Trophoblast cell (in vitro differentiated cells and primary cell): ENCODE measurements around the gene CCL21.
A peak's percentile ranks its signal among the peaks of the same experiment; 100 is the strongest.

ENCODE experiments used
- DNase-seq, 2 donors: peaks; one replicate each; pipeline ENCODE4 v3.0.0-alpha.2; 2016
- H2AFZ ChIP-seq: 2 replicates; pipeline ENCODE4 v1.6.1; 2013; ENCODE audit warnings: low read length, moderate library complexity, mild to moderate bottlenecking; ENCODE audit not compliant: insufficient read depth, poor library complexity
- H2AK5ac ChIP-seq: 2 replicates; pipeline ENCODE4 v1.6.1; 2013; ENCODE audit warnings: mild to moderate bottlenecking, low read length
- H2BK120ac ChIP-seq: 2 replicates; pipeline ENCODE4 v1.6.1; 2013; ENCODE audit warnings: low read length, mild to moderate bottlenecking, moderate library complexity; ENCODE audit not compliant: insufficient read depth, poor library complexity
- H2BK12ac ChIP-seq: 2 replicates; pipeline ENCODE4 v1.6.1; 2013; ENCODE audit warnings: mild to moderate bottlenecking, low read length, moderate library complexity
- H2BK5ac ChIP-seq: 2 replicates; pipeline ENCODE4 v1.6.1; 2013; ENCODE audit warnings: low read length, low read depth, moderate library complexity, mild to moderate bottlenecking; ENCODE audit not compliant: poor library complexity
- H3K14ac ChIP-seq: 2 replicates; pipeline ENCODE4 v1.6.1; 2013; ENCODE audit warnings: mild to moderate bottlenecking, low read length
- H3K18ac ChIP-seq: 2 replicates; pipeline ENCODE4 v1.6.1; 2013; ENCODE audit warnings: mild to moderate bottlenecking, low read length
- H3K23ac ChIP-seq: 2 replicates; pipeline ENCODE4 v1.6.1; 2013; ENCODE audit warnings: low read length
- H3K27ac ChIP-seq: 2 replicates; pipeline ENCODE4 v1.5.1; 2013; ENCODE audit warnings: low read depth, mild to moderate bottlenecking, inconsistent platforms, low read length, moderate library complexity
- H3K27me3 ChIP-seq: 2 replicates; pipeline ENCODE4 v1.6.1; 2013; ENCODE audit warnings: inconsistent platforms, mild to moderate bottlenecking, low read length, moderate library complexity; ENCODE audit not compliant: insufficient read depth
- H3K36me3 ChIP-seq, 2 experiments: 1 replicate in 1 of 2; 2 replicates in 1 of 2; pipeline ENCODE4 v1.6.1; 2013; ENCODE audit warnings: low read length in 2 of 2, mild to moderate bottlenecking in 2 of 2, moderate library complexity in 1 of 2; ENCODE audit not compliant: insufficient read depth in 2 of 2, control insufficient read depth in 1 of 2
- H3K4ac ChIP-seq: 2 replicates; pipeline ENCODE4 v1.6.1; 2013; ENCODE audit warnings: low read depth, mild to moderate bottlenecking, low read length, moderate library complexity
- H3K4me1 ChIP-seq, 2 experiments: 1 replicate in 1 of 2; 2 replicates in 1 of 2; pipeline ENCODE4 v1.6.1; 2013; ENCODE audit warnings: low read length in 2 of 2, mild to moderate bottlenecking in 2 of 2, moderate library complexity in 1 of 2; ENCODE audit not compliant: insufficient read depth in 2 of 2, control insufficient read depth in 1 of 2
- H3K4me2 ChIP-seq: 2 replicates; pipeline ENCODE4 v1.6.1; 2013; ENCODE audit warnings: inconsistent platforms, mild to moderate bottlenecking, low read length, moderate library complexity
- H3K4me3 ChIP-seq: 2 replicates; pipeline ENCODE4 v1.5.1; 2013; ENCODE audit warnings: mild to moderate bottlenecking, low read depth, low read length, inconsistent platforms
- H3K79me1 ChIP-seq: one replicate; pipeline ENCODE4 v1.6.1; 2013; ENCODE audit warnings: low read length
- H3K79me2 ChIP-seq: 2 replicates; pipeline ENCODE4 v1.6.1; 2013; ENCODE audit warnings: low read length, mild to moderate bottlenecking; ENCODE audit not compliant: control insufficient read depth, insufficient read depth, poor library complexity
- H3K9ac ChIP-seq: 2 replicates; pipeline ENCODE4 v1.6.1; 2013; ENCODE audit warnings: mild to moderate bottlenecking, low read length
- H3K9me3 ChIP-seq: 2 replicates; pipeline ENCODE4 v1.6.1; 2013; ENCODE audit warnings: low read depth, mild to moderate bottlenecking, control low read depth, inconsistent platforms, low read length; ENCODE audit not compliant: insufficient read depth
- H4K12ac ChIP-seq: 2 replicates; pipeline ENCODE4 v1.6.1; 2013; ENCODE audit warnings: low read depth, mild to moderate bottlenecking, low read length, moderate library complexity
- H4K8ac ChIP-seq: 2 replicates; pipeline ENCODE4 v1.6.1; 2013; ENCODE audit warnings: low read depth, mild to moderate bottlenecking, low read length, moderate library complexity
- H4K91ac ChIP-seq: one replicate; pipeline ENCODE4 v1.6.1; 2013; ENCODE audit warnings: low read depth, mild to moderate bottlenecking, low read length, moderate library complexity
- WGBS: extraction: QIAGEN DNeasy Blood & Tissue Kit; methylation state at CpG from one replicate; pipeline ENCODE4 v1.1.7; 2013; ENCODE audit warnings: missing lambda C conversion rate; ENCODE audit not compliant: insufficient read length, insufficient coverage; ENCODE audit errors: extremely low coverage; 5-methylcytosine and 5-hydroxymethylcytosine counted together

Gene CCL21

DNA sequence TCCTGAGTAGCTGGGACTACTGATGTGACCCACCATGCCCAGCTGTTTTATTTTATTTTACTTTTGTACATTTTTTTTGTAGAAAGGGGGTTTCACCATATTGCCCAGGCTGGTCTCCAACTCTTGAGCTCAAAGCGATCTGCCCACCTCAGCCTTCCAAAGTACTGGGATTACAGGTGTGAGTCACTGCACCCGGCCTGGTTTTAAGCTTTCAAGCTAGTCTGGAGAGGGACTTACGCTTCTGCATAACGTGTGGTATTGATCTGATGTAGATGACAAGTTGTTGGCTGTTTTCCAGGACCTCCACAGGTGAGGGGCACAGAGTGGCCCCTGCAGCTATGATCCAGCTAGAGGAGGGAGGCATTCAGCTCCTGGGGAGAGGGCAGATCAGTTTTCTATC, 6.8 kb upstream of the CCL21 start:
- Histone ChIP-seq H3K14ac (no peak overlapping the region), H3K9me3 (no peaks in the 10 kb centered on the region), H3K4me3 (no peak overlapping the region), H3K4me2 (no peak overlapping the region), H2AK5ac (no peak overlapping the region), H2BK12ac (no peak overlapping the region), H4K12ac (no peak overlapping the region), H4K91ac (no peak overlapping the region), H2AFZ (no peak overlapping the region), H3K27me3 (no peaks in the 10 kb centered on the region), H3K9ac (no peak overlapping the region), H3K79me2 (no peaks in the 10 kb centered on the region), H2BK5ac (no peak overlapping the region), H3K27ac (no peak overlapping the region), H3K36me3 (no peaks in the 10 kb centered on the region), H4K8ac (no peak overlapping the region), H3K4me1 (no peaks in the 10 kb centered on the region), H3K23ac (no peak overlapping the region), H3K79me1 (no peaks in the 10 kb centered on the region), H2BK120ac (no peak overlapping the region), H3K4ac (no peak overlapping the region), H3K18ac (no peak overlapping the region)
- no peak for DNase-seq
- no CpG with 5 or more reads among the region's 4 CpGs for WGBS

DNA sequence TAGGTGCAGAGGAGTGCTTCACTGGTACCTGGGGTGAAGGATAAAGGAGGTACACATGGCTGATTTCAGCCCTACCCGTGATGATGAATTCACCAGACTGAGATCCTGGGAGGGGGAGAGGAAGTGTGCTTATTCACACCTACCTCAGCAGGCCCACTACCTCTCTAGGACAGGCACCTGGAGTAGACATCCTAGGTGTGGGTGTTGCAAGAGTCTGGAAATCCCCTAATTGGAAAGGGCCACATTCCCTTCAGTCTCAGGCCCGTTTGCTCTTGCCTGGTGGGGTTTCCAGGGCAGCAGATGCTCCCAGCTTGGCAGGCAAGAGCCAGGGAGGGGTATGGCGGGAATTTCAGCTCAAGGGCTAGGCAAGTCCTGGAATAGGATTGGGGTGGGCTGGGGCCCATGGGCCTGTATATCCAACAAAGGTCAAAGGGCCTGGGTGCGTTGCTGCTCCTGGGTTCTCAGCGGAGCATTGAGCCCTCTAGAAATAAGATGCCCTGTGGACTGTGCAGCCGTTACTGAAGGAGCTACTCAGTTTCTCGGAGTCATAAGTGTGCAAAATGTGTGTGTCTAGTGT, 5.8 kb upstream of the CCL21 start:
- H3K79me1 ChIP-seq, result no peaks in the 10 kb centered on the region
- H3K23ac ChIP-seq, result no peak overlapping the region
- no peak overlapping the region for H3K4me2 ChIP-seq
- H3K27ac ChIP-seq, result no peak overlapping the region
- H4K91ac ChIP-seq, result no peak overlapping the region
- H2BK5ac ChIP-seq, result no peak overlapping the region
- no peak overlapping the region for H4K8ac ChIP-seq
- no peak overlapping the region for H4K12ac ChIP-seq
- H3K79me2 ChIP-seq, result no peaks in the 10 kb centered on the region
- H3K4ac ChIP-seq, result no peak overlapping the region
- no peaks in the 10 kb centered on the region for H3K4me1 ChIP-seq
- no peak overlapping the region for H2AFZ ChIP-seq
- no peak overlapping the region for H2BK120ac ChIP-seq
- H2AK5ac ChIP-seq, result no peak overlapping the region
- DNase-seq, result peak in 1 of 2 donors; percentile 39
- no peaks in the 10 kb centered on the region for H3K9me3 ChIP-seq
- no peak overlapping the region for H3K14ac ChIP-seq
- no peak overlapping the region for H3K18ac ChIP-seq
- no peak overlapping the region for H3K9ac ChIP-seq
- H3K4me3 ChIP-seq, result peak overlapping the region; percentile 7
- no peaks in the 10 kb centered on the region for H3K27me3 ChIP-seq
- H3K36me3 ChIP-seq, result no peaks in the 10 kb centered on the region
- no CpG with 5 or more reads among the region's 7 CpGs for WGBS
- H2BK12ac ChIP-seq, result no peak overlapping the region

DNA sequence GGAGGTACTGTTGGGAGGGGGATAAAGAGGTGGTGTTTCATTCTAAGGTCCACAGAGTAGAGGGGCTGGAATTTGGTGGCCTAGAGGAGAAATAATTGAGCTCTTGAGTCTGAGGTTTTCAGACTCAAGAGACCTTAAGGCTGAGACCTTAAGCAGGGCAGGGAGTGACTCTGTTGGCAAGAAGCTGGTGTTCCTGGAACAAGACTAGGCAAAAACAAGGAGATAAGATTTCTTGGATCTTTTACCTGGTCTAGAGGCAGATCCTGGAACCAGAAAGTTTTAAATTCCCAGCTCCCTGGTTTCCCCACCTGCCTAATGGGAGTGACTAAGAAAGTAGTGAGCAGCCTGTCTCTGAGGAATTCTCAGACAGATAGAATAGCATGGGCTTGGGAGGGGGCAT, 4.1 kb upstream of the CCL21 start:
- H3K9me3 ChIP-seq, result peaks cover 2% of the 10 kb centered on the region
- H4K91ac ChIP-seq, result no peak overlapping the region
- H2BK120ac ChIP-seq, result no peak overlapping the region
- no peak overlapping the region for H4K8ac ChIP-seq
- H4K12ac ChIP-seq, result no peak overlapping the region
- H3K9ac ChIP-seq, result no peak overlapping the region
- no peak overlapping the region for H3K4me2 ChIP-seq
- no peak overlapping the region for H2AK5ac ChIP-seq
- H3K4me1 ChIP-seq, result no peaks in the 10 kb centered on the region
- no peaks in the 10 kb centered on the region for H3K36me3 ChIP-seq
- no peak overlapping the region for H3K27ac ChIP-seq
- H3K14ac ChIP-seq, result no peak overlapping the region
- no peak overlapping the region for H3K4ac ChIP-seq
- no peaks in the 10 kb centered on the region for H3K79me1 ChIP-seq
- H2AFZ ChIP-seq, result no peak overlapping the region
- no peak overlapping the region for H3K18ac ChIP-seq
- no peak overlapping the region for H2BK5ac ChIP-seq
- H3K4me3 ChIP-seq, result no peak overlapping the region
- H3K23ac ChIP-seq, result no peak overlapping the region
- DNase-seq, result no peak
- H2BK12ac ChIP-seq, result no peak overlapping the region
- H3K27me3 ChIP-seq, result no peaks in the 10 kb centered on the region
- no peaks in the 10 kb centered on the region for H3K79me2 ChIP-seq

DNA sequence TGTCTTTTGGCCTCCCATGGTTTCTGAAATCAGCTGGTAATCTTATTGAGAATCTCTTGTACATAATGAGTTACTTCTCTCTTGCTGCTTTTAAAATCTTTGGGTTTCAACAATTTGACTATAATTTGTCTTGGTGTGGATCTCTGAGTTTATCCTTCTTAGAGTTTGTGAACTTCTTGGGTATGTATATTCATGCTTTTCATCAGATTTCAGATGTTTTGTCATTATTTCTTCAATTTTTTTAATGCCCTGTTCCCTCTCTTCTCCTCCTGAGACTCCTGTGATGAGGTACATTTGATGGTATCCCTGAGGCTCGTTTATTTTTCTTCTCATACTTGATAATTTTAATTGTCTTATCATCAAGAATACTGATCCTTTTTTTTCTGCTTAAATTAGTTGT, 2.2 kb upstream of the CCL21 start:
- Histone ChIP-seq H3K14ac (no peak overlapping the region), H3K18ac (no peak overlapping the region), H4K8ac (no peak overlapping the region), H3K4me2 (no peak overlapping the region), H3K4me3 (no peak overlapping the region), H3K23ac (no peak overlapping the region), H3K9me3 (peaks cover 2% of the 10 kb centered on the region), H3K36me3 (no peaks in the 10 kb centered on the region), H3K79me2 (no peaks in the 10 kb centered on the region), H2AFZ (no peak overlapping the region), H4K91ac (no peak overlapping the region), H3K4ac (no peak overlapping the region), H2BK5ac (no peak overlapping the region), H3K27me3 (no peaks in the 10 kb centered on the region), H3K27ac (no peak overlapping the region), H2BK120ac (no peak overlapping the region), H2BK12ac (no peak overlapping the region), H3K79me1 (no peaks in the 10 kb centered on the region), H3K4me1 (no peaks in the 10 kb centered on the region), H4K12ac (no peak overlapping the region), H3K9ac (no peak overlapping the region), H2AK5ac (no peak overlapping the region)
- DNase-seq, result no peak
- no CpG with 5 or more reads among the region's 1 CpG for WGBS
